SK-N-MC (cell line): ENCODE data around the gene NRXN3.

Source experiments
- EZH2 ChIP-seq: fragments of 200-600 bp; sonication (generic); IDR thresholded peaks from one replicate; pipeline ENCODE4 v1.6.1; 2017; ENCODE audit warnings: antibody characterized with exemption
- FOXP2 ChIP-seq: optimal IDR thresholded peaks from 2 replicates; pipeline ENCODE3; 2011; ENCODE audit warnings: mild to moderate bottlenecking, moderate library complexity; ENCODE audit not compliant: insufficient read depth; ENCODE audit errors: extremely low read length, control extremely low read depth
- POLR2AphosphoS5 ChIP-seq: IDR thresholded peaks from 2 replicates; pipeline ENCODE4 v1.6.1; 2012; ENCODE audit warnings: mild to moderate bottlenecking, low read depth, low read length, borderline replicate concordance

- TF ChIP-seq POLR2AphosphoS5 = no peak
- no peak for TF ChIP-seq EZH2
- TF ChIP-seq FOXP2 = no peak
Observed at GRCh38 chr14:79721399-79722084, 1551.4 kb downstream of the NRXN3 start.
